CD4-positive, alpha-beta T cell treated with Interleukin-1 beta for 1 hour (primary cell): ENCODE measurements around the gene MT1E.
A peak's percentile ranks its signal among the peaks of the same experiment; 100 is the strongest.
"Not testable (repeated sequence)": the region's sequence is repeated elsewhere in the genome, so short reads cannot be mapped to it uniquely, and the experiment has no call there.

Experiments
- DNase-seq, 2 donors: peaks; one replicate each; pipeline ENCODE4 v3.0.0-alpha.2; 2020 to 2022

Gene MT1E

DNA sequence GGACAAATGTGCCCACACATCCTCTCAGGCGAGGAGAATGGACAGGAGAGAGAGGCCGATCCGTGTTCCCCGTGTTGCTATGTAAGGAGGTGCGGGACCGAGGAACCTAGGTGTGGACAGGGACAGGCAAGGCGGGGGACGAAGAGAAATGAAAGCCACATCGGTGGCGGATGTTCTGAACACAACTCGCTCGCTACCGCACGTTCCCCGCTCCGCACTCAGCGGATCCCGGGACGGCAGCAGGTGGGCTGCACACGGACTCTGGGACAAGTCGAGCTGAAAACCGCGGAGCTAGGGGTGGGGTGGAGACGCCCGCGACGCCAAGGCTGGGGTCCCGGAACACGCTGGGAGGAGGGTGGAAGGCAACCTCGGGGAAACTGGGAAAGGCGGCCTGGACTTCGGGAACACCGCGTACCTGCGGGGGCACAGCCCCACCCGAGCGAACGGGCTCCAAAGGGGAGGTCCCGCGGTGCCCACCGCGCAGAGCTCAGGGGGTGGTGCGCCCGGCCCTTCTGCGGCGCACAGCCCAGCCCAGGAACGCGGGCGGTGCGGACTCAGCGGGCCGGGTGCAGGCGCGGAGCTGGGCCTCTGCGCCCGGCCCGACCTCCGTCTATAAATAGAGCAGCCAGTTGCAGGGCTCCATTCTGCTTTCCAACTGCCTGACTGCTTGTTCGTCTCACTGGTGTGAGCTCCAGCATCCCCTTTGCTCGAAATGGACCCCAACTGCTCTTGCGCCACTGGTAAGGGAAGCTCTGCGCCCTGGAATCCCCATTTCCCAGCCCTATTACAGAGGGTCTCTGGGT, at the start of gene MT1E:
Gene MT1E, plus strand, starts transcription at position 642 of the 803 bp plus-strand sequence. Its CDS starts 71 bp downstream, at position 713.
- peak in 1 of 2 donors; percentile 26 for DNase-seq

DNA sequence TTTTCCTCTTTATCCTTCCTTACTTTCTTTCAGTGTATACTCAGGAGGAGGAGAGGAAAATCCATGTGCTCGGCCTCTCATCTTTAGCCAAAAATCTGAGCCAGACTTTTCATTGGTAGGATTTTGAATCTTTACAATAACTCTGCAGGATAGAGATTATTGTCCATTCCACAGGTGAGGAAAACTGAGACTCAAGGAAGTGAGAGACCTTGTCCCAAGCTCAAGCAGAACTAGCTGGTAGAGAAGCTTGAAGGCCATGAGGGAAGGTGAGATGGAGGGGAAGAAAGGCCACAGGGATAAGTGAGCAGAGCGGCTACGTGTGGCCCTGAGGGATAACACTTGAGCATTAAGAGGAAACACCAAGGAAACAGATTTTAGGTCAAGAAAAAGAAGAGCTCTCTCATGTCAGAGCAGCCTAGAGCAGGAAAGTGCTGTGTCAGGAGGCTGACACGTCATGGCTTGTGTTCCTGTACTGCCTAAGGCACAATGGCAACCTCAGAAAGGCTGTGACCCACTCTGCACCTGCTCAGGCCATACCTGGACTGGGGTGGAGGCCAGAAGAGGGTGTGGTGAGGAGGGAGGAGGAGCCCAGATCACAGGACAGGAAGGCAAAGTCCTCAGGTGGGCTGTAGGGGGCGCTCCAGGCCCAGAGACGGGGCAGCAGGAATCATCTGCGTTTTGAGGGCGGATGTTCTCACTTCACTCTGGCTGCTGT, 48.8 kb upstream of the MT1E start:
- DNase-seq: peak; percentile 85 to 87

DNA sequence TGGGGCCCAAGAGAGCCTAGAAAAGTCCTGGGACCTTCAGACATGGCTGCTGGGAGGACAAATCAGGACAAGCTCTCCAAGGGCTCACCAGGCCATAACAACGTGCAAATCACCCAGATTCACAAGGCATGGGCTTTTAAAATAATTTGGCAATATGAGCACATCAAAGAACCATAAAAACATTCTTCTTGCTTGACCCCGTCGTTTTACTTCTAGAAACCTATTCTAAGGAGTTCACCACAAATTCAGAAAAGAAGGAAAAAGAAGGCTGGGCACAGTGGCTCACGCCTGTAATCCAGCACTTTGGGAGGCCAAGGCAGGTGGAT, 48.3 kb upstream of the MT1E start:
- DNase-seq: no peak

GRCh38 chr16:56580391-56581048, 45.1 kb upstream of the MT1E start:
- no peak for DNase-seq

DNA sequence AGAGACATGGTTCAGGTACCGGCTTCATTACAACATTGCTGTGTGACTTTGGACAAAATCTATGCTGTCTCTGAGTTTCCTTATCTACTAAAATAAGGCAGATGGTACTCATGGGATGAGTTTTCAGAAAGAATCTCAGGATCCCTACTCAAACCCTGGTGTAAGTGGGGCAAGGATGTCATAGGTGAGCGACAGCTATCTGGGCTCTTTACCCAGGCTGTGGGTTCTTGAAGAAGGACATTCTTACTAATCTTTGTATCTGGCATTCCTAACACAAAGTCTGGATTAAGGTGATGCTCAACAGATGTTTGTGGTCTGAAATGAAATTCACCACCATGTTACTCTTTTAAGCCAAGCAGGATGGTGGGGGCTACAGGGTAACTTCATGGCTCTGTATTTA, 42.7 kb upstream of the MT1E start:
- DNase-seq: not testable (repeated sequence)

- DNase-seq: no peak
Measured at GRCh38 chr16:56583351-56584168, 42.0 kb upstream of the MT1E start.

DNA sequence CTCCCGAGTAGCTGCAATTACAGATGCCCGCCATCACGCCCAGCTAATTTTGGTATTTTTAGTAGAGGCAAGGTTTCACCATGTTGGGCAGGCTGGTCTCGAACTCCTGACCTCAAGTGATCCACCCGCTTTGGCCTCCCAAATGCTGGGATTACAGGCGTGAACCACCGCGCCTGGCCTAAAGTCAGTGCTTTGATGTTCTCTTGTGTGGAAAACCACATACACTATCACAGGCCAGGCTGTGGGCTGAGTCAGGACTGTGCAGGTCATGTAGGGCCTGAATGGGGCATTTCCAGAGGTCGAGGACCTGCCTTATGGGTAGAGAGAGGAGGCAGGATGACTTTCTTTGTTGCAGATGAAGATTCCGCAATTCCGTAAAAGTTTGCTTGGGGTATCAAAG, 41.3 kb upstream of the MT1E start:
- DNase-seq: no peak

DNA sequence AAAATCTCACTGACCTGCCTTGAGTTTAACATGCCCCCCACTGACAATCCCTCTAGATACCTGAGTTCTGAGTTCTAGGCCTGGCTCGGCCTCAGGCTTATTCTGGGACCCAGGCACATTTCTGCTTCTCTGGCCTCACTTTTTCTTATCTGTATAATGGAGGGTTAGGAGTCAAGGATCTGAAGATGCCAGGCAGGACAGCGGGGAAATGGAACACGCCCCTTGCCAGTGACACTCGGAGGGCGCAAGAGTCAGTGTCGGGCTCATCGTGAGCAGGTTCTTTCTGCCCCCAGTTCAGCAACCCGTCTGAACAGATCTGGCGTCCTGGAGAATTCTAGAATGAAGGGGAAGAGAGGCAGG, 36.8 kb upstream of the MT1E start:
- DNase-seq: no peak

DNA sequence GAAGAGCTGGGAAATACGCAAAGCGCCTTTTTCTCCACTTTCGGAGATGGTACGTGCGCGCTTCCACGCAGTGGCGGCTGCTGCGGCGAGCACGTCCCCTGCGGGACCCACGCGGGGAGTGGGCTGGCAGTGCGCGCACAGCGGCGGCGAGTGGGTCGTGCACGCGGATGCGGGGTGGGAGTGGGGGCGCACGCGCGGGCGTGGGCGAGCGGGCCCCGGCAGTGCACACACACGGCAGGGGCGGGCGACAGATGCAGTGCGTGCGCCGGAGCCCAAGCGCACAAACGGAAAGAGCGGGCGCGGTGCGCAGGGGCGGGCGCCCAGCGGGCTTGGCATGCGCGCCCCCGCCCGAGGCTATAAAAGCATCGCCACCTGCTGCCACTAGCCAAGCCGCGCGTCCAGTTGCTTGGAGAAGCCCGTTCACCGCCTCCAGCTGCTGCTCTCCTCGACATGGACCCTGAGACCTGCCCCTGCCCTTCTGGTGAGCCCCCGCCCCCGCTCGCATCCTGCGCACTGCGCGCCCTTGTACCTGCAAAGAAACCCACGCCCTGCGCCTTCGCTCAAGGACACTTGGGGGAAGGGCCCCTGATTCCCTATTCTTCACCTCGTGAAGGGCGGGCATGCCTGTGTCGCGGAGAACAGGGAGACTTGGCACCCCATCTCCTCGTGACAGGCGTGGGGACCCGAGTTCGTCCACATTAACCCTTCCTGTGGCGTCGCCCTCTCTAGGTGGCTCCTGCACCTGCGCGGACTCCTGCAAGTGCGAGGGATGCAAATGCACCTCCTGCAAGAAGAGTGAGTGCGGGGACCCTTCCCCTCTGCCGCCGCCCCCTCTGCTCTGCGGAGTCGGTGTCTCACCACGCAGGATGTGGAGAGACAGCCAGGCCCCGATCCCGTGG, 36.2 kb upstream of the MT1E start, which contains the start of gene MT3:
Gene MT3, plus strand, starts transcription at position 388 of the 899 bp plus-strand sequence. Its CDS starts 63 bp downstream, at position 451.
- peak in 1 of 2 donors; percentile 6 for DNase-seq

DNA sequence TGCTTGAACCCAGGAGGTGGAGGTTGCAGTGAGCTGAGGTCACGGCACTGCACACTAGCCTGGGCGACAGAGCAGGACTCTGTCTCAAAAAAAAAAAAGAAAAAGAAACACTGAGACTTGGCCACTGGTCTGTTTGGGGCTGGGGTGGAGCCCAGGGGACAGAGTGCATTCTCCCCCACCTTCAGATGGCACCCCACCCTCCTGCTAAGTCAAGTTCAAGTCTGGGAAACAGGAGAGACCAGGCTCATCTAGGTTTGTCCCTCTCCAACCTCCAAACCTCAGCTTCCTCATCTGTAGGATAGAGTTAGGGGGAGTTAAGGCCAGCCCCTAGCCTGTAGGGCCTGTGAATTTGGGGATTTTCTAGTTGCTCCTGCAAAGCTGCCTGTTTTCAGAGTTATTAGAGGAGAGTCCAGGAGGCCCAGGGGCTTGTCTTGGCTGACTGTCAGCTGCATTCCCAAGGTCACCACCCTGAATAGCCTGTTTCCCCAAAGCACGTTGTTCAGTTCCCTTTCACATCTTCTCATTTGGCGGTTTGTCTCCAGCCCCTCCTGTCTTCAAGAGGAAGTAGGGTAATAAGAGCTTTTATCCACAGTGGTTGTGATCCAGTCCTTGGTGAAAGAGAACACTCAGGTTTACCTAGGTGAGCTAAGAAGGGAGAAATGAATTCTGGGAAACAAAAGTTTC, 34.1 kb upstream of the MT1E start:
- DNase-seq: no peak

GRCh38 chr16:56593573-56594291, 31.8 kb upstream of the MT1E start:
- no peak for DNase-seq

- DNase-seq: no peak
Measured at GRCh38 chr16:56594292-56594619, 31.3 kb upstream of the MT1E start.

- DNase-seq: peak in 1 of 2 donors; percentile 55
Measured at GRCh38 chr16:56600398-56600999, 25.1 kb upstream of the MT1E start.

GRCh38 chr16:56601325-56601724, 24.3 kb upstream of the MT1E start:
- no peak for DNase-seq

DNA sequence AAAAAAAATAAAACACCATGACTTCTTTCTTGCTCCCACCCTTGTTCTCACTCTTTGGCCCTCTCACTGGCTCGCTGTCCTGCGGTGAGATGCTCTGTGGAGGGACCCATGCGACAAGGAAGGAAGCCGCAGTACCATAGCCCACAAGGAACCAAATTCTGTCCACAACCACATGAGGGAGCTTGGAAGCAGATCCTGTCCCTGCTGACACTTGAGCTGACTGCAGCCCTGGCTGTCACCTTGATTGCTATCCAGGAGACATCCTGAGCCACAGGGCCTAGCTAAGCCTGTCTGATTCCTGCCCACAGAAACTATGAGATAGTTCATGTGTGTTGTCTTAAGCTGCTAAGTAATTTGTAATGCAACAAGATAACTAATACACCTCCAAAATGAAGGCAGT, 22.0 kb upstream of the MT1E start:
- DNase-seq: peak in 1 of 2 donors; percentile 30

GRCh38 chr16:56604966-56605365, 20.6 kb upstream of the MT1E start:
- DNase-seq: no peak

DNA sequence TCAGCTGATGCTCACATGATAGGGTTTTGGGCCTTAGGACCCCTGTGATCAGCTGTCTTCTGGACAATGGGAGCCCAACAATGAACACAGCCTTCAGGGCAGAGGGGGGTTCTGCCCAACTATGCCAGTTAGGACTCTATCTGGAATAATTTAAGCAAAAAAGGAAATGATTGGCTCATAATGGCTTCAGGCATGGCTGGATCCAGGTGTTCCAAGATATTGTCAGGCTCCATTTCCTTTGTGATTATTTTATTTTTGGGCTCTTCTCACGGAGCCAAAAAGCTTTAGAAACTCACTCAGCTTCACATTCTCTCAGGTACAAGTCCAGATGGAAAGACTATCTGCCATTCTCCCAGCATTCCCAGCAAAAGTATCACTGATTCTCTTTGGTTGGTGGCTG, 20.1 kb upstream of the MT1E start:
- DNase-seq: no peak

GRCh38 chr16:56606071-56606475, 19.5 kb upstream of the MT1E start:
- DNase-seq: no peak

GRCh38 chr16:56606476-56607108, 19.0 kb upstream of the MT1E start:
- DNase-seq: no peak
